ENCODE measurements around the gene EHBP1.

EHBP1 gene

DNA sequence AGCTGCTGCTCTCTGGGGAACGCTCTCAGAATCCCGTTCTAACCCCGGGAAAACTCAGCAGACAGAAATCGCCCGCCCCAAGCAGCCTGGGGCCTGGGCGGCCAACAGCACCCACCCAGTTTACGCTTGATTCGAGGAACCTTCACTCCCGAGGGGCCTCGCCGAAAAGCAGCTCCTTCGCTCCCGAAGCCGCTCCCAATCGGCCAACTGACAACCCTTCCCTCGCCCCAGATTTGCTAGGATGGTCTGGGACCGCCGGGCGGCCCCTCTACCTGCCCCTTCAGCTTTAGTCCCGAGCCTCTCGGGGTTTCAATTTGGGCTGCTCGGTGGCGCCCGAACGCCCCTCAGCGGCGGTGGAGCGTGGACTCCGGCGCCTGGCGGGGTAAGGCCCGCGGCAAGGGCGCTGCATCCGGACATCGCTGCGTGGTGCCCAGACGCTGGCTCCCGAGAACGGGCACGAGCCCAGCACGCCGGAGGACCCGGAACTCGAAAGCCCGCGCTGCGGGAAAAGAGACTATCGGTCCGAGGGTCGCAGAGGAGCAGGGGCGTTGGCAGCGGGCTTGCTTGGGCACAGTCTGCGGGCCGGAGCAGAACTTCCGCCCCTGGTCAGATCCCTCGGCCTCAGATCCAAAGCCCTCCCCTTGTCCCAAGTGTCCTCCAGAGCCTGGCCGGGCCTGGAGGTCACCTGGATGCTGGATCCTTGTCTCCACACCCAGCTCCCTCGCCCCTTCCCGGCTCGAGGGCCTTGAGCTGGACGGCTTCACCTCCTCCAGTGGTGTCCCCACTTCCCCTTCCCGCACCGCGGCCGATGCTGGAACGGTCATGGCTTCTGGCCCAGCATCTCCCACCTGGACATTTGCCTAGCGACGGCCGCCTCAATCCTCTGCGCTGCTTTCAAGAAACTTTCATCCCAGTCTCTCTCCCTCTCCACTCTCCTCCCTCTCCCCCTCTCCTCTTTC lies 342.1 kb downstream of the EHBP1 start:
- in situ Hi-C loops (cut with MboI; ENCODE audit: low sequenced_read_pairs): no loop called here

DNA sequence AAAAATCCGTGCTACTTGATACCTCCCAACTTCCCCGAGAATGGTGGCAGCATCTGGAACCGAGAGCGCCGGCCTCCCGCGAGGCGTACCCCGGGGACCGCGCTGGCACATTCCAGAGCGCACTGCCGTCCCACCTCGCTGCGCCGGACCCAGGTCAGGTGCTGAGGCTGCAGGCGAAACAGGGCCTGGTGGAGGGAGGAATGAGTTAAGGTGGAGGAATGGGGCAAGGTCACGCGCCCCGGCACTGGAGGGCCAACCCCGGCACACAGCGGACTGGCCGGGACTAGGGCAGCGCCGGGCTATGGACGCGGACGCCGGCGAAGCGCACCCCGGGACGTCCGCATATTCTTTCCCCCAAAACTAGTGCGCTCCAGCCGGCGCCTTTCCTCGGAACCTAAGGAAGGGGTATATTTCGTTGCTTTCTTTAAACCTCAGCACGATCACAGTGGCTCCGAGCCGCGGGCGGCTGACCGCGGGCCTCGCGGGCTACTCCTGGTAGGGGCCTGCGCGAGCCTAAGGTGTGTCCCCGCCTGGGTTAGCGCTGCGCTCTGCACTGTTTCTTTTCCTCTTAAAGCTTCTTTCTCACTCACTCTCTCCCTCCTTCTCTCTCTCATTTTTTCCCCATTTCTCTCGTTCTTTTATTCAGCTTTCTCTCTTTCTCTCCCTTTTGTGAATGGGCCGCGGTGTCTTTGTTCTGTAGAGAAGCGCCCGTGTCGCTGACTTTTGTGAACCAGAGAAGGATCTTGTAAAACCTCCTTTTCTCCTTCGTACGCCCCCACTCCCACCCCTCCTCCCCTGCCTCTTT lies 343.1 kb downstream of the EHBP1 start:
- in situ Hi-C loops (cut with MboI; ENCODE audit: low sequenced_read_pairs): no loop called here

DNA sequence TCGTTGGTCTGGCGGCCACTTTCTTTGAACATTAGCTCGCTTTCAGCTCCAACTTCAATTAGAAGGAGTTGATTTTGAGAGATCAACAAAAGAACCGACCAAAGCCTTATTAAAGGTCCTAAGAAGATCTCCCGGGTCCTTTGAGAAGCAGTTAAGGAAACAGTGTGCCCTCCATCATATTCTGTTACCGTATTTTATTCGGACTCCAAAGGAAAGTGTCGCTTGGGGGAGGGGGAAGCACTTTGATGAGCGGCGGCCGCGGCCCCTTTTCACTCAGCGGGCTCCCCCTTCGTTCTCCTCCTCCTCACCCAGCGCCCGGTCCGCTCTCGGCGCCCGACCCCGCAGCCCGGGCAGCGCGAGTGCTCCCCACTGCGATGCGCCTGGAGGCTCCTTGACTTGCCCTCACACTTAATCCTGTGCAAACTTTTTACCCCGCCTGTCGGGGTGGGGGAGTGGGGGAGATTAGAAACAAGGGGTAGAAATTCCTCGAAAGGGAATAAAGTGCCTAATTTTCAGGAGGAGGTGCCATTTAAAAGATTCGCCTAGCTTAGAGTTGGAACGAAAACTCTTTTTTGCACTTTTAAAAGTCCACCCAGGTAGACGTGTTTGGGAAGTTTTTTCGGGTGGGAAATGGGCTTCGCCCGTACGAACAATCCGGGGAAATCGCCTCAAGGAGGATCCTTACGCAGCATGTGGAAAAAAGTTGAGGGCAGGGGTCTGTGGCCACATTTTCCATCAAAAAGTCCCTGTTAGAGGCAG lies 343.9 kb downstream of the EHBP1 start:
- in situ Hi-C loops (cut with MboI; ENCODE audit: low sequenced_read_pairs): no loop called here

DNA sequence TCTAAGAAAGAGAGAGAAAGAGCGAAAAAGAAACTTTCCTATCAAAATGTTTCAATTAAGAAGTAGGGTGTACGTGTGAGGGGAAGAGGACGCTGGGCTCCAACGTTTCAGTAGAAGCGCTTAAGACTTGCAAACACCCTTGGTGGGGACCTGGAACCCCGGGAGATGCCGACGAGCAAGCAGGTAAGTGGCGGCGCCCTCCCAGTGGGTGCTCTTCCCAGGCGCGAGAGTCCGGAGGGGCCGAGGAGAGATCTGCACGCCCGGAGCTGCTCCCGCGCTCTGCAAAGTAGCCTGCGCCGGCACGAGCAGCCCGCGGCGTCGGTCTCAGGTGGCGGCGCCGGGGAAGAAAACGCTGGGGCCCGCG lies 344.4 kb downstream of the EHBP1 start:
- in situ Hi-C loops (cut with MboI; ENCODE audit: low sequenced_read_pairs): no loop called here

DNA sequence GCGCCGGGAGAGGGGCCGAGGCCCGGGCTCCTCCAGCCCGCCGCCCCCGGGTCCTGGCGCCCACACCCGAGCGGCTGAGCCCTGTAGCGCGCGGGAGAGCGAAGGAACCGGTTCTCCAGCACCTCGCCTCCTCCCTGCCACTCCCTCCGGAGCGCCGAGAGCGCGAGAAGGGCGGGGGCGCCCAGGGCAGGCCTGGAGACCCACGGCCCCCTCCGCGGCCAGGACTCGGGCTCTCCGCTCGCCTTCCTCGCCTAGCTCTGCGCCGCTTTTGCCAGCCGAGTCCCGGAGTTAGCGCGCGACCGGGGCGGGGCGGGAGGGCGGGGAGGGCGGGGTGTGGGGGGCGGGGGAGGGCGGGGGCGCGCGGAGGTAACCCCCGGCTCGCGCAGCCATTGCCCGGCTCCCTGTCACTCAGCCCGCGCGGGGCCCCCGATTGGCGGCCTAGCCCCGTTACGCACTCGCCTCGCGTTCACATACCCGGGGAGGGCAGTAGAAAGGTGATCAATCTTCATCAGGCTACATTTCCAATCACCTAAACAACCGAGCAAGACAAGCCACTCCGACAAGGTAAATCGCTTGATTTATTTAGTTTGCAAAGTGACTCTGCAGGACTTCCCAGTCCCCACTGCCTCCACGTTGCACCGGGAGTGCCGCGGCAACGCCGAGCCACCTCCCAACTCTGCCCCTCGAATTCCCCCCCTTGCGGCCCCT lies 345.0 kb downstream of the EHBP1 start, which contains the start of gene OTX1:
OTX1 (plus strand) TSS at position 497 of the 708 bp plus-strand sequence. CDS start 2,161 bp downstream, outside the sequence.
- in situ Hi-C loops (cut with MboI; ENCODE audit: low sequenced_read_pairs): no loop called here

DNA sequence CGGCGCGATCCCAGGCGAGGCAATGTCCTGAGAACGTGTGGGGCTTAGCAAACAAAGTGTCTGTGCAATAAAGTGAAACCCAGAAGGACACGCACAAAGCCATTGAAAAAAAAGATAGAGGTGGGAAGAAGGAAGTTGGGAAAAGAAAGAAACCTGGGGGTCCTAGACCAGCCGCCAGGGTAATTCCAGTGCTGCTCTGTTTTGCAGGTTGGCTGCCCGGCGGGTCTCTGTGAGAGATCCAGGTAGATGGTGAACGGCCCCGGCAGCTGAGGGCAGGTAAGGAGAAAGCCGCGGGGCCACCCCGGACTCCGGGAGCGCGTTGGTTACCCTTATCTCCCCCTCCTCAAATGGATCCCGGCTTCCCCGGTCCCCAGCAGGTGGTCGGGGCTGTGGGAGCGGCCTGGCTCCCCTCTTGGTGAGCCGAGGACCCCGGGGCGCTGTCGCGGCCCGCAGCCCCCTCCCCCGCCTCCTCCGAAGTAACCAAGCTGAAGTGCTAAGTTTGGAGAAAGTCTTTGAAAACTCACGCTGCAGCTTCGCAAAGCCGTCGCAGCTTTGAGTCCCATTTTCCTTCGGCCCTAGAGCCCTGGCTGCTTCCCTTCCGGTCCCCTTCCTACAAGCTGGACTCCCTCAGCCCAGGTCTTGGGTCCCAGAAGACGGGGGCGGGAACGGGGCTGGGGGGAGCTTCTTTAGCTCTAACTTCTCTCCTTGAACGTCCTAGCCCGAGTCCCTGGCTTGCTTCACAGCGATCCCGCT lies 345.7 kb downstream of the EHBP1 start:
- in situ Hi-C loops (cut with MboI; ENCODE audit: low sequenced_read_pairs): no loop called here

DNA sequence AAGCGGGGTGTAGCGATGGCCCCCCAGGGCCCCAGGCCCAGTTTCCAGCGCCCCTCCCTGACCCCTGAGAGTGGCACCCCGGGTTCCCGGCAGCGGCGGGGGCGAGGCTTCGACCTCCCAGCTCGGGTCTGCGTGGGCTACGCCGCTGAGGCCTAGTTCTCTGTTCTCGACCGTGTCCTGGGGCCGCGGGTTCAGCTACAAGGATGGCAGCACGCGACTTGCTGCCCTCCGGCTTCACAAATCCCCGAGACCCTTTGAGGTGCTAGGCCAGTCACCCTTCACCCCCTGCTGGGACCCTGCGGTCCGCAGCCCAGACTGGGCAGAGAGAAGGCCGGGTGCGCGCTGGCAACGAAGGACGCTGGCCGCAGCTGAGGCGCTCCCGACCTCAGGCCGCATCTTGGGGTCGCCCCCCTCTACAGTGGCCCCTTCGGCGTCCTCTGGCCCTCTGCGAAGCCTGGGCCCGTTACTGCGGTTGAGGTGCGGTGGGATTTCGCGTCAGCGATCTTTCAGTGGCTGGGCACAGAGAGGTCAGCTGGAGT lies 346.4 kb downstream of the EHBP1 start:
- in situ Hi-C loops (cut with MboI; ENCODE audit: low sequenced_read_pairs): no loop called here

DNA sequence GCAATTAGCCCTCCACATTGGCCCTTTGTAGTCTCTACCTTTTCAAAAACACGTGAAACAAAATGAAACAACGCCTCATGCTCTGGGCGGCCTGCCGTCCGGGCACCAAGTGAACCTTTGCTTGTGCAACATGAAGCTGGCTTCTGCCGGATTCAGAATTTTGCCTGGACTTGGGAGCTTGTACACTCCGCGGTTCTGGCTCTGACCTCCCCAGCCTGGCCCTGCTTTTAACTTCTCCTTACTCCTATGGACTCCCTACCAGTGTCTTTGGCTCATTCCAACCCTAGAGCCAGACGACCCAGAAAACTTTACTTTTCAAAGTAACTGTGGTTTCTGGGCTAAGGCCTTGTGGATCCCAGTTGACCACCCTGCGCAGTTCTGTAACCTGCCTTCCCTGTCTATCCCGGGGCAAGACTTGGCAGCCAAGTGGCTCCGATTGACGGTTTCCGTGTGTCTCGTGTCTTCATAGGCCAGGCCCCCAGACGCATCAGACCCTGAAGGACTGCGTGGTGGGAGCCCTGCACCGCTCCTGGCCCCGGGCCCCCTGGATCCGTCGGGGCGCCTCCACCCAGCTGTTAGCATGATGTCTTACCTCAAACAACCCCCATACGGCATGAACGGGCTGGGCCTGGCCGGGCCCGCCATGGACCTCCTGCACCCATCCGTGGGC lies 347.0 kb downstream of the EHBP1 start:
- in situ Hi-C loops (cut with MboI; ENCODE audit: low sequenced_read_pairs): no loop called here

DNA sequence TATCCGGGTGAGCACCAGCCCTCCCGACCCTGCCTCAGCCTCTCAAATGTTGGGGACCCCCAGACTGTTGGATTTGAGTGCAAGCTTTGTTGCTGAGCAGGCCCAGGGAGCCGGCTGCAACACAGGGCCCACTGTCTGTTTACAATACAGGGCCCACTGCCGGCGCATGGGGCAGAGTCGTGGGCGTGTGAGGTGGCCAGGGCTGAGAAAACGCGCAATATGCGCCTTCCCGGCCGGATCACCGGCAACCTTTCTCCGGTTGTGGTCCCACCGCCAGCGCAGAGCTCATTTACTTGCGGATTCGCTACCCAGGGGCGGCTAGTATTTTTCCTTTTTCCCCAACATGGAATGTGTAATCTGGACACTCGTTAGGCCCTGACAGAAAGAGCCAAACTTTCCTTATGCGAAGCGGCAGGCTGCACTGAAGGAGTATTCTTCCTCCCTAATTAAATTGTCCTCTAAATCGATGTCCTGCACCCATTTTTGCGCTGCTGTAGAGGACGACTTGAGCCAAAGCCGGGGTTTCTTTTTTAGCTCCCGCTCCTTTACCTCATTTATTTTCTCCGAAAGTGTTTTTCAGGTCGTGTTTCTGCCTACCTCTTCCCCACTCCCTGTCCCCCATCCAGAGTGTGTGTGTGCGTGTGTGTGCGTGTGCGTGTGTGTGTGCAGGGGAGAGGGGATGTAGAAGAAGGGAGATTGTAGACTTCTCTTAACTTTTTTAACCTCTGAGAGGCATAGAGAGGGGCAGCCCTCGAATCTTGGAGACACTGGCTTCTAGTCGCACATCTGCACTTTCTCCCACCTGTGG lies 347.8 kb downstream of the EHBP1 start:
- in situ Hi-C loops (cut with MboI; ENCODE audit: low sequenced_read_pairs): no loop called here

DNA sequence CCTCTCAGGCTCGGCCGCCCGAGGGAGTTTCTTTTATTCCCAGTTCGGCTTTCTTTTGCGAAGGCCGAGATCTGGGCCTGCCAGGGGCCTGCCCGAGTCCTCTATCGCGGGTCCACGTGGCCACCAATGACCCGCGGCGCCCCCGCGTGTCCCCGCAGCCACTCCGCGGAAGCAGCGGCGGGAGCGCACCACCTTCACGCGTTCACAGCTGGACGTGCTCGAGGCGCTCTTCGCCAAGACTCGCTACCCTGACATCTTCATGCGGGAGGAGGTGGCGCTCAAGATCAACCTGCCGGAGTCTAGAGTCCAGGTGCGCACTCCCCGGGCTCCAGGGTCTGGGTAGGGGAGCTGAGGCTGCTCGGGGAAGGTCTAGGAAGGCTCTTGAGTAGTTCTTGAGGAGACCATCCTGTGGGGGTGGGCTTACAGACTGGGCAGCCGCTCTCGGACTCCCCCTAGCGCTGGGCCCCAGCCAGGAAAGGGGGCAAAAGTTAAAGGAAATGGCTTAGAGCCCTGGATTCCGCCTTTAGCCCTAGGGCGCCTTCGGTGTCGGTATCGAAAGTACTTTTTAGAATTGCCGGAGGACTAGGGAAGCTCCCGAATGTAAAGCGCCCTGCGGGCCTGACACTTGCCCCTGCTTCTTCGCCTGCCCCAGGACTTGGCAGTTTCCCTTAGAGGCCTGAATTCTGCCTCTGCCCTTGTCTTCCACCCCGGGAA lies 348.5 kb downstream of the EHBP1 start:
- in situ Hi-C loops (cut with MboI; ENCODE audit: low sequenced_read_pairs): no loop called here

DNA sequence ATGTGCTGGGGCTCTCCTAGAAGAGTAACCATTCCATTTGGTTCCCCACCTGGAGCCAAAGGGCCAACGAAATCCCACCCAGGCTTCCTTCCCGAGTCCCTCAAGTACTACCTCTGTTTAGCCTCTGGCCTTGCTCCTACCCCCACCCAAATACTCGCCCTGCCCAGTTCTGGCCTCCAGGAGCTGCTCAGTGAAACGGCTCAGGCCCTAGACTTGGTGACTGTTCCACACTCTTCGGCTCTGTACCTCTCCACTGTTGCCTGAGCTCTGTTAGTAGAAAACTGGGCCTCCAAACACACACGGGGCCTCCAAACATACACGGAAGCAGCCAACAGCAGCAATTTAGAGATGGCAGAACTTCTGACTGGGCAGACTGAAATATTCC lies 349.3 kb downstream of the EHBP1 start:
- in situ Hi-C loops (cut with MboI; ENCODE audit: low sequenced_read_pairs): no loop called here

DNA sequence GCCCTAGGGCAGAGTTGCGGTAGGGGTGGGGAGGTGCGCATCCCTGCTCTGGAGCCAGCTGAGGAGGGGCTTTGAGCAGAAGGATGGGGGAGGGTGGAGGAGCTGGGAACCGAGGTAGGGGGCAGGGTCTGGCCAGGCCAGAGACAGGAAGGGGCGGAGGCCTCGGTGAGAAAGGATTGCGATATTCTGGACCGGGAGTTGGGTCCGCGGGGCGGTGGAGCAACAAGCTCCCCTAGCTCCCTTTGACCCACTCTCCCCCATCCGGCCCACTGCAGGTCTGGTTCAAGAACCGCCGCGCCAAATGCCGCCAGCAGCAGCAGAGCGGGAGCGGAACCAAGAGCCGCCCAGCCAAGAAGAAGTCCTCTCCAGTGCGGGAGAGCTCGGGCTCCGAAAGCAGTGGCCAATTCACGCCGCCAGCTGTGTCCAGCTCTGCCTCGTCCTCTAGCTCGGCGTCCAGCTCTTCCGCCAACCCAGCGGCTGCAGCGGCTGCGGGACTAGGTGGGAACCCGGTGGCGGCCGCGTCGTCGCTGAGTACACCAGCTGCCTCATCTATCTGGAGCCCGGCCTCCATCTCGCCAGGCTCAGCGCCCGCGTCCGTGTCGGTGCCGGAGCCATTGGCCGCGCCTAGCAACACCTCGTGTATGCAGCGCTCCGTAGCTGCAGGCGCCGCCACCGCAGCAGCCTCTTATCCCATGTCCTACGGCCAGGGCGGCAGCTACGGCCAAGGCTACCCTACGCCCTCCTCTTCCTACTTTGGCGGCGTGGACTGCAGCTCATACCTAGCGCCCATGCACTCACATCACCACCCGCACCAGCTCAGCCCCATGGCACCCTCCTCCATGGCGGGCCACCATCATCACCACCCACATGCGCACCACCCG lies 350.0 kb downstream of the EHBP1 start:
- in situ Hi-C loops (cut with MboI; ENCODE audit: low sequenced_read_pairs): no loop called here

DNA sequence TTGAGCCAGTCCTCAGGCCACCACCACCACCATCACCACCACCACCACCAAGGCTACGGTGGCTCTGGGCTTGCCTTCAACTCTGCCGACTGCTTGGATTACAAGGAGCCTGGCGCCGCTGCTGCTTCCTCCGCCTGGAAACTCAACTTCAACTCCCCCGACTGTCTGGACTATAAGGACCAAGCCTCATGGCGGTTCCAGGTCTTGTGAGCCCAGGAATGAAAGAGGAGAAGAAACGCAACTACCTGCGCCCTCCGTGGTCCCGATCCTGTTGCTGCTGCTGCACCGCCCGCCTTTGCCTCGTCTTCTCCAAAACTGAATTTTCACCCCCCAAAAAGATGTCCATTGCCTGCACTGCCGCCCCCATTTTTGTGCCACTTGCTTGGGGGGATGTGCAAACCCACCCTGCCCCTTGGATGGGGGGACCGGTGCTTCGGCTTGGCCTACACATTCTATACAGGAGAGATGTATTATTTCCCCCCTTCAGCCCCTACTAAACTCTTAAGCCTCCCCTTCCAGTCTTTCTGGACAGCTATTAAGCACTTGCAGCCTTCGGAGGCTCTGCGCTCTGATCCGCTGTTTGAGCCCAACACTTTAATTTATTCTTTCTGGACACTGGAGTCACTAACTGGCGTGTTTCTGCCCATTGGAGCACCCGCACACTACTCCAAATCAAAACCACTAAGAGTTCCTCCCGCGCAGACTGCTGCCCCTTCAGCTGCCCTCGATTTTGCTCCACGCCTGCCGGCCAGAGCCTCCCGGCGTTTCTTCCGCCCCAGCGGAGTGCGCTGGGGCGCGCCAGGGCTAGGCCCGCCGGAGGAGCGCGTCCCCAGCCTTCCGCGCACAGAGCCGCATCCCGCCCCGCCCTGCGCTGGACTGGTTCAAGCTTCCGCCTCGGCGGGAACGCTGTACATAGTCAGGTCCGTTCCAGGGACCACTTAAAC lies 350.9 kb downstream of the EHBP1 start:
- in situ Hi-C loops (cut with MboI; ENCODE audit: low sequenced_read_pairs): no loop called here

DNA sequence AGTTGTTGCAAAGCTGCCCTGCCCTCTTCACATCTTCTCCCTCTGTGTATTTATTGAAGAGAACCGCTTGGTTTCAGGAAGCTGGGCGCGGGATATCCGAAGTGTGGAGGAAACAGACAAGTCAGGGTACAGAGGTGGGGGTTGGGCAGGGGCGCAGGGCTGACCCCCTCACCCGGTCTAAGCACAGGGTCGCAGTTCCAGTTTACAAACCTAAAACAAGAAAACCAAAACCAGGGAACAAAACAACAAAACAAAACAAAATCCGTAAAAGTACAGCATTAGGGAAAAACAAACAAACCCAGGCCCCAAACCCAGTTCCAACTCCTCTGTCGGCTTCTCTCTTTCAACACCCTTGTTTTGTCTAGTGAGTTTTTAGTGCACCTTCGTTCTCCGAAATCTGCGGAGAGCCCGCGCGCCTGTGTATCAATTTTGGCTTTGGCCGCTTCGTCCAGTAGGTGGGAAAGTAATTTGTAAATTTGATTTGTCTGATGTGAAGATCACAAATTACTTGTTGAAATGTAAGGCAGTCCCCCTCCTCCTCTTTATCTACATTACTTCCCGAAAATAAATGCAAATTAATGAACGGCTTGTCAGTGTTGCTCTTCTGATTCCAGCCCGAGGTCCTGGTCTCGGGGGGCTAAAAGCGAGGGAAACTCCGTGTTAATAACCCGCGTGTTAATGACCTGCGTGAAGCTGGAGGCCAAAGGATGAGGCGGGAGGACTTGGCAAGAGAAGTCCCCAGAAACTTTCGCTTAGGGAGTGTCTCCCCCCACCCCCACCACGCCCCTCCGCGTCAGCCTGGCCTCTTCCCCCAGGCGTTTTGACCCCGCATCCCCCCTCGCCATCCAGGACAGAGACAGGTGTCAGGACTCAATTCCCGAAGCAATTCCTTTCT lies 352.0 kb downstream of the EHBP1 start:
- in situ Hi-C loops (cut with MboI; ENCODE audit: low sequenced_read_pairs): no loop called here

All from hTERT RPE-1 (cell line).